Panc1 (cell line): Measurements from ENCODE around the gene SRBD1. TPM values are rescaled to one million over a fixed set of nuclear protein-coding genes. Genes with fewer than 3 reads are reported as not detected.

ENCODE experiments used
- ATAC-seq: fragments of 200-7000 bp; cut with Tn5 transposase; 2 replicates; pipeline ENCODE4 v1.9.1; 2020; ENCODE audit warnings: mild to moderate bottlenecking, moderate library complexity
- BruUV-seq: library from RNA; stranded (reverse); fragments of 400-500 nt; replicated peaks from 2 replicates; lab custom pipeline; 2021; lab: Mats Ljungman, UMichigan
- CTCF ChIA-PET: fragments of 300-600 bp; sonication (Branson Sonifier 250); formaldehyde crosslinking; loops from one replicate; lab custom pipeline; 2022; ENCODE audit warnings: antibody characterized with exemption; lab: Charles Lee
- POLR2A ChIA-PET: fragments of 300-600 bp; sonication (Branson Sonifier 250); formaldehyde crosslinking; loops from one replicate; lab custom pipeline; 2022; ENCODE audit warnings: antibody characterized with exemption; lab: Charles Lee
- DNase-seq: peaks from one replicate; pipeline ENCODE4 v3.0.0-alpha.2; 2010; ENCODE audit warnings: low read depth, low spot score
- H3K27ac ChIP-seq: 2 replicates; pipeline ENCODE4 v1.5.1; 2011; ENCODE audit warnings: mild to moderate bottlenecking, low read length, inconsistent platforms
- H3K27me3 ChIP-seq: fragments of 200-500 bp; sonication (Bioruptor generic); 2 replicates; pipeline ENCODE4 v1.6.0; 2014; ENCODE audit warnings: low read length, inconsistent platforms; ENCODE audit not compliant: control insufficient read depth, insufficient read depth
- H3K36me3 ChIP-seq: fragments of 200-500 bp; sonication (Bioruptor generic); 2 replicates; pipeline ENCODE4 v1.5.1; 2014; ENCODE audit warnings: inconsistent platforms, mild to moderate bottlenecking, low read length, moderate library complexity; ENCODE audit not compliant: control insufficient read depth, insufficient read depth
- H3K4me1 ChIP-seq: 2 replicates; pipeline ENCODE4 v1.5.1; 2011; ENCODE audit warnings: inconsistent platforms, mild to moderate bottlenecking, low read length, moderate library complexity; ENCODE audit not compliant: control insufficient read depth, insufficient read depth
- H3K4me3 ChIP-seq, 2 experiments: 2 replicates each; pipeline ENCODE4 v1.5.1; 2011 to 2012; ENCODE audit warnings: low read depth in 2 of 2, low read length in 2 of 2, mild to moderate bottlenecking in 2 of 2, inconsistent platforms in 1 of 2, moderate library complexity in 1 of 2
- H3K9me3 ChIP-seq: fragments of 200-500 bp; sonication (Bioruptor generic); 2 replicates; pipeline ENCODE4 v1.5.1; 2014; ENCODE audit warnings: low read depth, mild to moderate bottlenecking, inconsistent platforms, low read length, moderate library complexity; ENCODE audit not compliant: control insufficient read depth, insufficient read depth
- POLR2AphosphoS5 ChIP-seq: IDR thresholded peaks from 2 replicates; pipeline ENCODE4 v1.6.1; 2012; ENCODE audit warnings: mild to moderate bottlenecking, low read depth, low read length, moderate library complexity
- SIN3A ChIP-seq: IDR thresholded peaks from 2 replicates; pipeline ENCODE4 v1.6.1; 2012; ENCODE audit warnings: low read depth, mild to moderate bottlenecking, low read length, moderate library complexity, borderline replicate concordance; ENCODE audit not compliant: insufficient read depth
- TCF7L2 ChIP-seq: IDR thresholded peaks from 2 replicates; pipeline ENCODE4 v1.6.1; 2011; ENCODE audit warnings: mild to moderate bottlenecking, low read depth, low read length, inconsistent platforms
- in situ Hi-C: cut with HindIII; loops from 2 replicates; pipeline ENCODE4 v1.10.0; 2016; ENCODE audit warnings: low sequenced_read_pairs, low pct_unique_long_range_greater_than_20kb
- intact Hi-C: fragments of 100-400 bp; cut with micrococcal nuclease; formaldehyde crosslinking; loops from one replicate; pipeline ENCODE4 v1.10.0; 2022; ENCODE audit not compliant: unreplicated experiment
- total RNA-seq: library from RNA; stranded (reverse); gene quantifications from one replicate; pipeline ENCODE4 v1.2.1, GENCODE V29; 2021; ENCODE audit not compliant: unreplicated experiment
- TF ChIP-seq, protein P1 (sequence below): fragments of 450-650 bp; IDR thresholded peaks from 2 replicates; pipeline ENCODE4 v1.5.1; 2017; ENCODE audit warnings: mild to moderate bottlenecking
- TF ChIP-seq, protein P2 (sequence below), 2 experiments: IDR thresholded peaks; 2 replicates each; pipeline ENCODE4 v1.6.1; 2011 to 2012; ENCODE audit warnings: low read depth in 2 of 2, control low read depth in 1 of 2, low read length in 1 of 2, mild to moderate bottlenecking in 1 of 2, moderate library complexity in 1 of 2; ENCODE audit not compliant: insufficient read depth in 1 of 2

Gene SRBD1
- total RNA-seq, 1 experiment from 2014 or later = 9.7 TPM

DNA sequence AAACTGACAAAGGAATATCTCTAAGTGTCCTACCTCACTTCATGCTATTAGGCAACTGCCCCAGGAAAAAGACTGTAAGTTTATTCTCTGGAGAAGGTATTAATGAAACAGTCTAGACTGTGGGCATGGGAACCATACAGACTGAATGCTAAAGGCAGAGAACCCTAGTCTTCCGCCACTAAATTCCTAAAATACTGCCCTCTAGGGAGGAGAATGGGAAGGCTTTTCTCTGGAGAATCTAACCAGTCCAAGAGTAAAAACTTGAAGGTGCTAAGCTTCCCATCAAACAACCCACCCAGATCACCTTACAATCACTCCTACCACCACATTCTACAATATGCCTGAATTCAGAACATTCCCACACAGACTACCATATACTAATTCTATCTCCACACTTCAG is 3.4 kb downstream of the SRBD1 start:
- Histone ChIP-seq H3K4me3 (no peak overlapping the region), H3K27ac (no peak overlapping the region), H3K27me3 (no peaks in the 10 kb centered on the region), H3K36me3 (peaks cover 2% of the 10 kb centered on the region), H3K4me1 (peaks cover 14% of the 10 kb centered on the region), H3K9me3 (no peaks in the 10 kb centered on the region)
- CTCF ChIA-PET = interaction anchor here (0.5 to 0.6 kb wide), 2 partner anchors 43 to 84 kb away, joined by 3 read pairs; no protein-coding TSS in a partner anchor
- TF ChIP-seq, protein P1, sequence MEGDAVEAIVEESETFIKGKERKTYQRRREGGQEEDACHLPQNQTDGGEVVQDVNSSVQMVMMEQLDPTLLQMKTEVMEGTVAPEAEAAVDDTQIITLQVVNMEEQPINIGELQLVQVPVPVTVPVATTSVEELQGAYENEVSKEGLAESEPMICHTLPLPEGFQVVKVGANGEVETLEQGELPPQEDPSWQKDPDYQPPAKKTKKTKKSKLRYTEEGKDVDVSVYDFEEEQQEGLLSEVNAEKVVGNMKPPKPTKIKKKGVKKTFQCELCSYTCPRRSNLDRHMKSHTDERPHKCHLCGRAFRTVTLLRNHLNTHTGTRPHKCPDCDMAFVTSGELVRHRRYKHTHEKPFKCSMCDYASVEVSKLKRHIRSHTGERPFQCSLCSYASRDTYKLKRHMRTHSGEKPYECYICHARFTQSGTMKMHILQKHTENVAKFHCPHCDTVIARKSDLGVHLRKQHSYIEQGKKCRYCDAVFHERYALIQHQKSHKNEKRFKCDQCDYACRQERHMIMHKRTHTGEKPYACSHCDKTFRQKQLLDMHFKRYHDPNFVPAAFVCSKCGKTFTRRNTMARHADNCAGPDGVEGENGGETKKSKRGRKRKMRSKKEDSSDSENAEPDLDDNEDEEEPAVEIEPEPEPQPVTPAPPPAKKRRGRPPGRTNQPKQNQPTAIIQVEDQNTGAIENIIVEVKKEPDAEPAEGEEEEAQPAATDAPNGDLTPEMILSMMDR = peak; percentile 78
- no peak for TF ChIP-seq SIN3A
- TF ChIP-seq, protein P2, sequence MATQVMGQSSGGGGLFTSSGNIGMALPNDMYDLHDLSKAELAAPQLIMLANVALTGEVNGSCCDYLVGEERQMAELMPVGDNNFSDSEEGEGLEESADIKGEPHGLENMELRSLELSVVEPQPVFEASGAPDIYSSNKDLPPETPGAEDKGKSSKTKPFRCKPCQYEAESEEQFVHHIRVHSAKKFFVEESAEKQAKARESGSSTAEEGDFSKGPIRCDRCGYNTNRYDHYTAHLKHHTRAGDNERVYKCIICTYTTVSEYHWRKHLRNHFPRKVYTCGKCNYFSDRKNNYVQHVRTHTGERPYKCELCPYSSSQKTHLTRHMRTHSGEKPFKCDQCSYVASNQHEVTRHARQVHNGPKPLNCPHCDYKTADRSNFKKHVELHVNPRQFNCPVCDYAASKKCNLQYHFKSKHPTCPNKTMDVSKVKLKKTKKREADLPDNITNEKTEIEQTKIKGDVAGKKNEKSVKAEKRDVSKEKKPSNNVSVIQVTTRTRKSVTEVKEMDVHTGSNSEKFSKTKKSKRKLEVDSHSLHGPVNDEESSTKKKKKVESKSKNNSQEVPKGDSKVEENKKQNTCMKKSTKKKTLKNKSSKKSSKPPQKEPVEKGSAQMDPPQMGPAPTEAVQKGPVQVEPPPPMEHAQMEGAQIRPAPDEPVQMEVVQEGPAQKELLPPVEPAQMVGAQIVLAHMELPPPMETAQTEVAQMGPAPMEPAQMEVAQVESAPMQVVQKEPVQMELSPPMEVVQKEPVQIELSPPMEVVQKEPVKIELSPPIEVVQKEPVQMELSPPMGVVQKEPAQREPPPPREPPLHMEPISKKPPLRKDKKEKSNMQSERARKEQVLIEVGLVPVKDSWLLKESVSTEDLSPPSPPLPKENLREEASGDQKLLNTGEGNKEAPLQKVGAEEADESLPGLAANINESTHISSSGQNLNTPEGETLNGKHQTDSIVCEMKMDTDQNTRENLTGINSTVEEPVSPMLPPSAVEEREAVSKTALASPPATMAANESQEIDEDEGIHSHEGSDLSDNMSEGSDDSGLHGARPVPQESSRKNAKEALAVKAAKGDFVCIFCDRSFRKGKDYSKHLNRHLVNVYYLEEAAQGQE (IDR thresholded peaks at IDR 0.05; ENCODE audit: insufficient read depth in 1 of 2, low read depth in 2 of 2, low read length in 1 of 2) = no peak
- intact Hi-C loops (no loop called here), in situ Hi-C loops (no loop called here)
- BruUV-seq = no TSS peak
- peak; percentile 51; the same call in 1 of the 2 replicates for ATAC-seq
- no peak for DNase-seq
- POLR2A ChIA-PET = interaction anchor here (0.6 kb wide), 1 partner anchor 443 kb away, joined by 6 read pairs; no protein-coding TSS in a partner anchor

DNA sequence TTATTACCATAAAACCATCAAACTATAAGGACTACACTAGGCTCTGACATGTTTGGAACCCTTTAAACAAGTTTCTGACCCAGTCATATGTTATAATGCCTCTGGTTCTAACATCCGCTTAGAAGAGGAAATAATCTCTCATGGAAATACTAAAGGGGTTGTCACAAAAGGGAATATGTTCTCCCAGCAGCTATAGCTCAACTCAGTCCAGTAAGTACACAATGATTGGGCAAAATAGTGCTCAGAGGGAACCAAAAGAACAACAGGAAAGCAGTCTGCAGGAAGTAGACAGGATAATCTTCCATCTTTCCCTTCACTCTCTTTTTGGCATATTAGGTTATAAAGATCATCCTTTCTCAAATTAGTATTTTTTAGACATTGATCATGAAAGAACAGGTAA is 4.3 kb downstream of the SRBD1 start:
- ATAC-seq = no peak
- no peak for TF ChIP-seq TCF7L2
- TF ChIP-seq, protein P1 = no peak
- TF ChIP-seq SIN3A = no peak
- no peak for TF ChIP-seq POLR2AphosphoS5
- TF ChIP-seq, protein P2 (IDR thresholded peaks at IDR 0.05; ENCODE audit: insufficient read depth in 1 of 2, low read depth in 2 of 2, low read length in 1 of 2) = no peak
- Histone ChIP-seq H3K36me3 (peaks cover 2% of the 10 kb centered on the region), H3K27ac (no peak overlapping the region), H3K4me1 (peaks cover 11% of the 10 kb centered on the region; the same call in 1 of the 2 replicates), H3K27me3 (no peaks in the 10 kb centered on the region), H3K4me3 (no peak overlapping the region), H3K9me3 (no peaks in the 10 kb centered on the region)
- in situ Hi-C loops (no loop called here), intact Hi-C loops (no loop called here)
- DNase-seq = no peak
- ChIA-PET CTCF (interaction anchor here (0.5 kb wide), 1 partner anchor 83 kb away, joined by 3 read pairs; no protein-coding TSS in a partner anchor), POLR2A (interaction anchor here (0.6 kb wide), 1 partner anchor 692 kb away, joined by 4 read pairs; no protein-coding TSS in a partner anchor)
- BruUV-seq = no TSS peak
